Ascending aorta (tissue), 2 donors: ENCODE data around the gene CAPN15. TPM values are rescaled to one million over a fixed set of nuclear protein-coding genes. Genes with fewer than 3 reads are reported as not detected.

Source experiments
- DNase-seq, 2 donors: peaks; one replicate each; pipeline ENCODE4 v3.0.0-alpha.2; 2019; ENCODE audit warnings: low spot score in 2 of 2
- H3K27ac ChIP-seq, 2 donors: fragments of 200-600 bp; sonication (generic); one replicate each; pipeline ENCODE4 v1.5.1; 2016 to 2017; ENCODE audit warnings: mild to moderate bottlenecking in 1 of 2
- H3K27me3 ChIP-seq: fragments of 200-600 bp; sonication (generic); one replicate; pipeline ENCODE4 v1.5.1; 2017
- H3K36me3 ChIP-seq, 2 donors: fragments of 200-600 bp; sonication (generic); one replicate each; pipeline ENCODE4 v1.5.1; 2016
- H3K4me1 ChIP-seq, 2 donors: fragments of 200-600 bp; sonication (generic); one replicate each; pipeline ENCODE4 v1.5.1; 2016 to 2017; ENCODE audit warnings: mild to moderate bottlenecking in 1 of 2
- H3K4me3 ChIP-seq, 2 donors: fragments of 200-600 bp; sonication (generic); one replicate each; pipeline ENCODE4 v1.5.1; 2016 to 2017; ENCODE audit warnings: mild to moderate bottlenecking in 1 of 2
- H3K9me3 ChIP-seq, 2 donors: fragments of 200-600 bp; sonication (generic); one replicate each; pipeline ENCODE4 v1.5.1; 2016
- intact Hi-C: fragments of 100-400 bp; cut with DNase I; formaldehyde crosslinking; loops from one replicate; pipeline ENCODE4 v1.15.1; 2023
- total RNA-seq: library from RNA; depleted of rRNA; stranded (reverse); fragments of >200 nt; gene quantifications from one replicate; pipeline ENCODE4 v1.1.0, GENCODE V29; 2016
- TF ChIP-seq, protein P1 (sequence below), 3 experiments: fragments of 200-600 bp in 2 of 3; fragments of 450-650 bp in 1 of 3; sonication (generic) in 2 of 3; IDR thresholded peaks; one replicate each; pipeline ENCODE4 v1.5.1; 2016 to 2019; ENCODE audit warnings: antibody characterized with exemption in 3 of 3, mild to moderate bottlenecking in 1 of 3, moderate library complexity in 1 of 3

Gene CAPN15
- total RNA-seq, 1 donor from 2014 or later: 249 TPM

GRCh38 chr16:572865-573650, 45.5 kb downstream of the CAPN15 start:
- intact Hi-C loops: no loop called here
- H3K27me3 ChIP-seq: no peaks in the 10 kb centered on the region
- TF ChIP-seq, protein P1, sequence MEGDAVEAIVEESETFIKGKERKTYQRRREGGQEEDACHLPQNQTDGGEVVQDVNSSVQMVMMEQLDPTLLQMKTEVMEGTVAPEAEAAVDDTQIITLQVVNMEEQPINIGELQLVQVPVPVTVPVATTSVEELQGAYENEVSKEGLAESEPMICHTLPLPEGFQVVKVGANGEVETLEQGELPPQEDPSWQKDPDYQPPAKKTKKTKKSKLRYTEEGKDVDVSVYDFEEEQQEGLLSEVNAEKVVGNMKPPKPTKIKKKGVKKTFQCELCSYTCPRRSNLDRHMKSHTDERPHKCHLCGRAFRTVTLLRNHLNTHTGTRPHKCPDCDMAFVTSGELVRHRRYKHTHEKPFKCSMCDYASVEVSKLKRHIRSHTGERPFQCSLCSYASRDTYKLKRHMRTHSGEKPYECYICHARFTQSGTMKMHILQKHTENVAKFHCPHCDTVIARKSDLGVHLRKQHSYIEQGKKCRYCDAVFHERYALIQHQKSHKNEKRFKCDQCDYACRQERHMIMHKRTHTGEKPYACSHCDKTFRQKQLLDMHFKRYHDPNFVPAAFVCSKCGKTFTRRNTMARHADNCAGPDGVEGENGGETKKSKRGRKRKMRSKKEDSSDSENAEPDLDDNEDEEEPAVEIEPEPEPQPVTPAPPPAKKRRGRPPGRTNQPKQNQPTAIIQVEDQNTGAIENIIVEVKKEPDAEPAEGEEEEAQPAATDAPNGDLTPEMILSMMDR (IDR thresholded peaks at IDR 0.05): no peak
- no peak overlapping the region for H3K4me3 ChIP-seq
- no peak for DNase-seq
- no peak overlapping the region for H3K27ac ChIP-seq
- peaks cover 21 to 27% of the 10 kb centered on the region in 2 donors for H3K36me3 ChIP-seq
- H3K4me1 ChIP-seq: peaks cover 0 to 9% of the 10 kb centered on the region in 2 donors
- H3K9me3 ChIP-seq: no peaks in the 10 kb centered on the region

DNA sequence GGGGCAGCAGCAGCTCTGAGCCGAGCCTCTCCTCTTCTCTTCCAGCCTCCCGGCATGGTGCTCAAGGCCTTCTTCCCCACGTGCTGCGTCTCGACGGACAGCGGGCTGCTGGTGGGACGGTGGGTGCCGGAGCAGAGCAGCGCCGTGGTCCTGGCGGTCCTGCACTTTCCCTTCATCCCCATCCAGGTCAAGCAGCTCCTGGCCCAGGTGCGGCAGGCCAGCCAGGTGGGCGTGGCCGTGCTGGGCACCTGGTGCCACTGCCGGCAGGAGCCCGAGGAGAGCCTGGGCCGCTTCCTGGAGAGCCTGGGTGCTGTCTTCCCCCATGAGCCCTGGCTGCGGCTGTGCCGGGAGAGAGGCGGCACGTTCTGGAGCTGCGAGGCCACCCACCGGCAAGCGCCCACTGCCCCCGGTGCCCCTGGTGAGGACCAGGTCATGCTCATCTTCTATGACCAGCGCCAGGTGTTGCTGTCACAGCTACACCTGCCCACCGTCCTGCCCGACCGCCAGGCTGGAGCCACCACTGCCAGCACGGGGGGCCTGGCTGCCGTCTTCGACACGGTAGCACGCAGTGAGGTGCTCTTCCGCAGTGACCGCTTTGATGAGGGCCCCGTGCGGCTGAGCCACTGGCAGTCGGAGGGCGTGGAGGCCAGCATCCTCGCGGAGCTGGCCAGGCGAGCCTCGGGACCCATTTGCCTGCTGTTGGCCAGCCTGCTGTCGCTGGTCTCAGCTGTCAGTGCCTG, 46.7 kb downstream of the CAPN15 start:
- H3K4me3 ChIP-seq: no peak overlapping the region
- no peaks in the 10 kb centered on the region for H3K27me3 ChIP-seq
- H3K9me3 ChIP-seq: no peaks in the 10 kb centered on the region
- intact Hi-C loops: no loop called here
- TF ChIP-seq, protein P1 (IDR thresholded peaks at IDR 0.05): no peak
- peaks cover 0 to 7% of the 10 kb centered on the region in 2 donors for H3K4me1 ChIP-seq
- DNase-seq: no peak
- H3K36me3 ChIP-seq: peaks cover 21 to 27% of the 10 kb centered on the region in 2 donors
- no peak overlapping the region for H3K27ac ChIP-seq

DNA sequence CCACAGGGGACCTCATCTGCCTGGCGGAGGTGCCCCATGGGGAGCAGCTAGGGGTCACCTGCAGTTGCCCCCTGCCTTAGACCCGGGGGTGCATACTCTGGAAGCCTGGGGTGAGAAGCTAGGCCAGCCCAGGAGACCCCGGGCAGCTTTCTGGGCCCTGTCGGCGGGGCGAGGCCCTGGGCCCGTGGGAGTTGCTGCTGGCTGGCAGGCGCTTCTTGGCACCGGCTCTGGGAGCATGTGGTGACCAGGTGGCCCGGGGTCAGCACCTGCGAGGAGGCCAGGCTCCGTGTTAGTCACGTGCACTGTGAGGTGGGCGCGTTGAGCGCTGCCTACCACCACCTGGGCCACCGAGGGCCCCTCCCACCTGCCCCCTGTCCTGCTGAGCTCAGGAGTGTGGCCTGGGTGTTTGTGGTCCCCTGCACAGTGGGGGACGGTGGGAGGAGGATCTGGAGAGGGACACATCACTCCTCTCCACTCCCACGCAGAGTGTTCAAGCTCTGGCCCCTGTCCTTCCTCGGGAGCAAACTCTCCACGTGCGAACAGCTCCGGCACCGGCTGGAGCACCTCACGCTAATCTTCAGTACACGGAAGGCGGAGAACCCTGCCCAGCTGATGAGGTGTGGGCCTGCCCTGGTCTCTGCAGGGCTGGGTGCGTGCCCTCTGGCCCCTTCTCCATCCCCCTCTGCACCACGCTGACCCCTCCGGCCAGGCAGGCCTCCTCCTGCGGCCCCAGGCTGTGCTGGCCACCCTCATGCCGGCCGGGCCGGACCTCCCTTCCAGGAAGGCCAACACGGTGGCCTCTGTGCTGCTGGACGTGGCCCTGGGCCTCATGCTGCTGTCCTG, 48.1 kb downstream of the CAPN15 start:
- Histone ChIP-seq H3K27ac (no peak overlapping the region), H3K9me3 (no peaks in the 10 kb centered on the region), H3K27me3 (no peaks in the 10 kb centered on the region), H3K4me3 (no peak overlapping the region), H3K4me1 (peaks cover 0 to 2% of the 10 kb centered on the region in 2 donors), H3K36me3 (peaks cover 21 to 27% of the 10 kb centered on the region in 2 donors)
- intact Hi-C loops: no loop called here
- TF ChIP-seq, protein P1 (IDR thresholded peaks at IDR 0.05): no peak
- no peak for DNase-seq

DNA sequence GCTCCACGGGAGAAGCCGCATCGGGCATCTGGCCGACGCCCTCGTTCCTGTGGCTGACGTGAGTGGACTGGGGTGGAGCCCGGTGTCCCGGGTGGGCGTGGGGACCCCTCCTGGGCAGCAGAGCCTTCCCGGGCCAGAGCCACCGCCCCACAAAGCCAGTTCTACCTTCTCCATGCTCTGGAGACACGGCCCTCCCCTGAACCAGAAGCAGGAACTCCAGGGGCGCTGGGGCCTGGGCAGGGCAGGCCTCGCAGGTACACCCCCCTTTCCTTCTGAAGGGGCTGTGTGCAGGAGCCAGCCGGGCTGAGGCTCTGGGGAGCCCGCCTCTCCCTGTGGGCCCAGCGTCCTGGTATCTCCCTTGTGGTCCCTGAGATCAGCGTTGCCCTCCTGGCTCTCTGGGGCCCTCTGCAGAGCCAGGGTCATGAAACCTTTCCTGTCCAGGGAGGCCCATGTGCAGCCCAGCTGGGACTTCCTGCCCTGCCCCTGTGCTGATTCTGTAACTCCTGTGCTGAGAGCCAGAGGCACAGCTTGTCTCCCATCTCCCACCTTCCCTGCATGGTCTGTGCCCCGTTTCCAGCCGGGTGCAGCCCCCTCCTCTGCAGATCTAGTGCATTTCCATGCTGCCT, 48.8 kb downstream of the CAPN15 start:
- no peak for DNase-seq
- H3K36me3 ChIP-seq: peaks cover 27 to 28% of the 10 kb centered on the region in 2 donors
- TF ChIP-seq, protein P1 (IDR thresholded peaks at IDR 0.05): no peak
- no peaks in the 10 kb centered on the region for H3K27me3 ChIP-seq
- no peaks in the 10 kb centered on the region for H3K4me1 ChIP-seq
- H3K4me3 ChIP-seq: no peak overlapping the region
- intact Hi-C loops: no loop called here
- no peak overlapping the region for H3K27ac ChIP-seq
- H3K9me3 ChIP-seq: no peaks in the 10 kb centered on the region

GRCh38 chr16:576823-577201, 49.3 kb downstream of the CAPN15 start:
- H3K4me3 ChIP-seq: no peak overlapping the region
- no peaks in the 10 kb centered on the region for H3K27me3 ChIP-seq
- intact Hi-C loops: no loop called here
- DNase-seq: no peak
- TF ChIP-seq, protein P1 (IDR thresholded peaks at IDR 0.05): no peak
- no peaks in the 10 kb centered on the region for H3K9me3 ChIP-seq
- H3K4me1 ChIP-seq: no peaks in the 10 kb centered on the region
- peaks cover 27 to 28% of the 10 kb centered on the region in 2 donors for H3K36me3 ChIP-seq
- no peak overlapping the region for H3K27ac ChIP-seq
